GM12878 (cell line): ENCODE measurements around the gene ARFGAP3. TPM values are rescaled to one million over a fixed set of nuclear protein-coding genes. Genes with fewer than 3 reads are reported as not detected.

Experiments used
- ATAC-seq: fragments of 200-7000 bp; cut with Tn5 transposase; 3 replicates; pipeline ENCODE4 v1.9.1; 2020; ENCODE audit warnings: mild to moderate bottlenecking, moderate library complexity
- BruUV-seq: library from RNA; stranded (reverse); fragments of 400-500 nt; replicated peaks from 2 replicates; lab custom pipeline; 2021; lab: Mats Ljungman, UMichigan
- CTCF ChIA-PET: fragments of 300-600 bp; sonication (Branson Sonifier 250); formaldehyde crosslinking; extraction: SDS; loops from one replicate; lab custom pipeline; 2021; ENCODE audit warnings: inconsistent platforms; lab: Yijun Ruan, JAX
- POLR2A ChIA-PET: fragments of 350-600 bp; formaldehyde crosslinking; extraction: SDS; loops from one replicate; lab custom pipeline; 2021; ENCODE audit warnings: inconsistent platforms; lab: Charles Lee
- RAD21 ChIA-PET: fragments of 300-600 bp; sonication (Branson Sonifier 250); formaldehyde crosslinking; loops from one replicate; lab custom pipeline; 2023; ENCODE audit warnings: antibody characterized with exemption; ENCODE audit not compliant: unreplicated experiment; lab: Charles Lee
- SMC1A ChIA-PET: fragments of 300-600 bp; sonication (Branson Sonifier 250); formaldehyde crosslinking; loops from one replicate; lab custom pipeline; 2023; ENCODE audit not compliant: unreplicated experiment, uncharacterized antibody; lab: Charles Lee
- DNase-seq: peaks from one replicate; pipeline ENCODE4 v3.0.0-alpha.2; 2011; ENCODE audit warnings: low read depth, low spot score
- FAIRE-seq: peaks from 3 replicates; lab custom pipeline; 2011; peaks lifted over from hg19 to GRCh38; lab: Jason Lieb, UNC
- H2AFZ ChIP-seq: 2 replicates; pipeline ENCODE4 v1.6.0; 2011; ENCODE audit warnings: low read depth, low read length, control low read depth; ENCODE audit not compliant: control insufficient read depth
- H3K27ac ChIP-seq: 2 replicates; pipeline ENCODE4 v1.5.1; 2011; ENCODE audit warnings: control low read depth; ENCODE audit not compliant: control insufficient read depth, insufficient read depth
- H3K27me3 ChIP-seq, 2 experiments: replicated peaks in 1 of 2; 2 replicates each; pipeline versions ENCODE4 v1.6.0 to v1.6.1; 2011; ENCODE audit warnings: low read length in 1 of 2; ENCODE audit not compliant: control insufficient read depth in 2 of 2, insufficient read depth in 2 of 2
- H3K36me3 ChIP-seq, 2 experiments: 2 replicates each; pipeline ENCODE4 v1.5.1; 2011; ENCODE audit warnings: low read length in 1 of 2; ENCODE audit not compliant: control insufficient read depth in 2 of 2, insufficient read depth in 2 of 2
- H3K4me1 ChIP-seq: 2 replicates; pipeline ENCODE4 v1.6.1; 2011; ENCODE audit warnings: mild to moderate bottlenecking, low read length, moderate library complexity, mixed read lengths; ENCODE audit not compliant: control insufficient read depth, insufficient read depth
- H3K4me2 ChIP-seq: 2 replicates; pipeline ENCODE4 v1.6.0; 2011; ENCODE audit warnings: control low read depth; ENCODE audit not compliant: control insufficient read depth, insufficient read depth
- H3K4me3 ChIP-seq: fragments of 200-600 bp; sonication (generic); 2 replicates; pipeline ENCODE4 v1.5.1; 2016
- H3K79me2 ChIP-seq: 2 replicates; pipeline ENCODE4 v1.6.0; 2011; ENCODE audit warnings: low read length; ENCODE audit not compliant: control insufficient read depth, insufficient read depth
- H3K9ac ChIP-seq: 2 replicates; pipeline ENCODE4 v1.8.0; 2011; ENCODE audit warnings: low read length, control low read depth, mixed read lengths; ENCODE audit not compliant: control insufficient read depth, insufficient read depth
- H3K9me3 ChIP-seq: replicated peaks from 3 replicates; pipeline ENCODE4 v1.5.1; 2011; ENCODE audit warnings: mild to moderate bottlenecking, low read length; ENCODE audit not compliant: control insufficient read depth, insufficient read depth
- H4K20me1 ChIP-seq: 2 replicates; pipeline ENCODE4 v1.6.0; 2011; ENCODE audit not compliant: control insufficient read depth, insufficient read depth
- ATF7 ChIP-seq: fragments of 450-650 bp; IDR thresholded peaks from 2 replicates; pipeline ENCODE4 v1.6.1; 2016; ENCODE audit warnings: low read depth, mild to moderate bottlenecking
- BACH1 ChIP-seq: fragments of 450-650 bp; IDR thresholded peaks from 2 replicates; pipeline ENCODE4 v1.6.1; 2017; ENCODE audit warnings: mild to moderate bottlenecking, borderline replicate concordance
- BCL11A ChIP-seq: IDR thresholded peaks from 2 replicates; pipeline ENCODE4 v1.6.1; 2011; ENCODE audit warnings: low read depth, low read length
- BMI1 ChIP-seq: fragments of 450-650 bp; IDR thresholded peaks from 2 replicates; pipeline ENCODE4 v1.6.1; 2016; ENCODE audit warnings: mild to moderate bottlenecking, moderate library complexity, borderline replicate concordance
- CBFB ChIP-seq: IDR thresholded peaks from 2 replicates; pipeline ENCODE4 v1.6.1; 2016; ENCODE audit warnings: antibody characterized with exemption, low read depth
- E4F1 ChIP-seq: fragments of 450-650 bp; IDR thresholded peaks from 2 replicates; pipeline ENCODE4 v1.6.1; 2018; ENCODE audit warnings: borderline replicate concordance, mild to moderate bottlenecking; ENCODE audit not compliant: partially characterized antibody
- EED ChIP-seq: sonication (generic); IDR thresholded peaks from 2 replicates; pipeline ENCODE4 v1.6.1; 2016; ENCODE audit warnings: antibody characterized with exemption, low read depth
- EP300 ChIP-seq, 2 experiments: fragments of 150-350 bp in 1 of 2; IDR thresholded peaks; 2 replicates each; pipeline ENCODE4 v1.6.1; 2011 to 2012; ENCODE audit warnings: low read depth in 2 of 2, low read length in 2 of 2, borderline replicate concordance in 1 of 2, improper control_type of control experiment in 1 of 2, inconsistent platforms in 1 of 2; ENCODE audit not compliant: control insufficient read depth in 1 of 2
- GABPA ChIP-seq: IDR thresholded peaks from 2 replicates; pipeline ENCODE4 v1.6.1; 2014; ENCODE audit warnings: antibody characterized with exemption, low read depth, mild to moderate bottlenecking, inconsistent platforms
- MEF2A ChIP-seq: IDR thresholded peaks from 2 replicates; pipeline ENCODE4 v1.6.1; 2011; ENCODE audit warnings: low read depth, mild to moderate bottlenecking, low read length, moderate library complexity; ENCODE audit not compliant: insufficient read depth
- PAX5 ChIP-seq: IDR thresholded peaks from 2 replicates; pipeline ENCODE4 v1.6.1; 2011; ENCODE audit warnings: low read depth, low read length, borderline replicate concordance
- SMARCA5 ChIP-seq: fragments of 450-650 bp; IDR thresholded peaks from 2 replicates; pipeline ENCODE4 v1.6.1; 2017; ENCODE audit warnings: mild to moderate bottlenecking
- SRF ChIP-seq, 2 experiments: IDR thresholded peaks; 2 replicates each; pipeline ENCODE4 v1.6.1; 2011; ENCODE audit warnings: low read depth in 2 of 2, low read length in 2 of 2, mild to moderate bottlenecking in 1 of 2, moderate library complexity in 1 of 2
- TCF7 ChIP-seq: IDR thresholded peaks from 2 replicates; pipeline ENCODE4 v1.6.1; 2014; ENCODE audit warnings: antibody characterized with exemption, borderline replicate concordance
- ZNF384 ChIP-seq: IDR thresholded peaks from 2 replicates; pipeline ENCODE4 v1.6.1; 2012; ENCODE audit warnings: low read depth, mild to moderate bottlenecking, low read length, improper control_type of control experiment, borderline replicate concordance
- WGBS: methylation state at CpG from one replicate; pipeline ENCODE4 v1.1.6; 2016; ENCODE audit warnings: low lambda C conversion rate; ENCODE audit not compliant: insufficient replicate concordance, insufficient coverage; ENCODE audit errors: missing lambda C conversion rate; 5-methylcytosine and 5-hydroxymethylcytosine counted together
- in situ Hi-C: fragments of 300-500 bp; cut with MboI; formaldehyde crosslinking; loops from 9 replicates; pipeline ENCODE4 v1.14.3; 2018; ENCODE audit warnings: mixed read lengths
- intact Hi-C: fragments of 100-400 bp; cut with micrococcal nuclease; formaldehyde crosslinking; loops from one replicate; pipeline ENCODE4 v1.14.2; 2022; ENCODE audit not compliant: unreplicated experiment
- polyA plus RNA-seq, 11 experiments: library from polyadenylated mRNA; depleted of rRNA in 4 of 11; unstranded in 6 of 11; stranded (reverse) in 5 of 11; fragments of >200 nt; fragmentation: Nextera tagmentation in 4 of 11; fragmentation: Illumina TruSeq in 1 of 11; extraction: Ambion mirVana in 4 of 11; extraction: Trizol in 1 of 11; gene quantifications; 1 replicate in 1 of 11; 2 replicates in 10 of 11; pipeline versions ENCODE4 v1.2.1 to v1.2.3, GENCODE V29; 2011 to 2016; ENCODE audit warnings: inconsistent platforms in 2 of 11, missing spikeins in 2 of 11, low read depth in 1 of 11
- total RNA-seq, 4 experiments: library from RNA; depleted of rRNA in 3 of 4; stranded (reverse); fragments of >200 nt in 3 of 4; fragmentation: Illumina TruSeq in 1 of 4; extraction: Trizol in 1 of 4; gene quantifications; 2 replicates each; pipeline versions ENCODE4 v1.2.1 to v1.2.3, GENCODE V29; 2013 to 2021
- TF ChIP-seq, protein P1 (sequence below): fragments of 450-650 bp; IDR thresholded peaks from 2 replicates; pipeline ENCODE4 v1.6.1; 2017; ENCODE audit warnings: low read depth, mild to moderate bottlenecking, moderate library complexity

ARFGAP3 gene
- total and polyA plus RNA-seq, 10 of the 15 experiments (the other 5 are each of a cell fraction or from before 2014, with no cell fraction given) = 29.7 to 50.8 (median 39.5) TPM

DNA sequence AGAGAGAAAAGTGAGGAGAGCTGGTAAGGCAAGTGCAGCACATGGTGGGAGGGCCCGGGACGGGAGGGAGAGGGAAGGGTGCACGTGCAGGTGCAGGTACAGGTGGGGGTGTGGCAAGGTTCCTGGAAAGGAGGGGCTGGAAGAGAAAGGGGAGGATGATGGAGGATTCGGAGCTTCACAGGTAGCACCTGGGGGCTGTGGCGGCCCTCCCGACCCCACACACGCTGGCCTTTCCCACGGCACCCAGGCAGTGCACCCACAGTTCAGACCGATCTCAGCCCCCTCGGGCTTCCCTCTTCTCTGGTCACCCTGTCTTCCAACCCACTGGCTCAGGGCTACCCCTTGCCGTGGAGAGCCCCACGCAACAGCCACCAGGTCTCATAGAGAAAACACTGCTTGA lies 69.1 kb downstream of the ARFGAP3 start:
- intact Hi-C loops = no loop called here
- Histone ChIP-seq H3K4me1 (peaks cover 7% of the 10 kb centered on the region), H3K9ac (no peak overlapping the region), H3K27me3 (no peaks in the 10 kb centered on the region), H3K4me3 (no peak overlapping the region), H3K36me3 (no peaks in the 10 kb centered on the region), H3K79me2 (no peaks in the 10 kb centered on the region), H4K20me1 (no peaks in the 10 kb centered on the region), H3K9me3 (no peaks in the 10 kb centered on the region), H3K4me2 (no peak overlapping the region), H2AFZ (no peak overlapping the region), H3K27ac (no peak overlapping the region)
- in situ Hi-C loops = no loop called here
- no peak for TF ChIP-seq BCL11A
- TF ChIP-seq PAX5 = no peak
- TF ChIP-seq EP300 (IDR thresholded peaks at IDR 0.05; ENCODE audit: borderline replicate concordance in 1 of 2, control insufficient read depth in 1 of 2, low read depth in 2 of 2, low read length in 2 of 2) = no peak
- no peak for TF ChIP-seq ATF7
- no peak for TF ChIP-seq CBFB
- TF ChIP-seq, protein P1, sequence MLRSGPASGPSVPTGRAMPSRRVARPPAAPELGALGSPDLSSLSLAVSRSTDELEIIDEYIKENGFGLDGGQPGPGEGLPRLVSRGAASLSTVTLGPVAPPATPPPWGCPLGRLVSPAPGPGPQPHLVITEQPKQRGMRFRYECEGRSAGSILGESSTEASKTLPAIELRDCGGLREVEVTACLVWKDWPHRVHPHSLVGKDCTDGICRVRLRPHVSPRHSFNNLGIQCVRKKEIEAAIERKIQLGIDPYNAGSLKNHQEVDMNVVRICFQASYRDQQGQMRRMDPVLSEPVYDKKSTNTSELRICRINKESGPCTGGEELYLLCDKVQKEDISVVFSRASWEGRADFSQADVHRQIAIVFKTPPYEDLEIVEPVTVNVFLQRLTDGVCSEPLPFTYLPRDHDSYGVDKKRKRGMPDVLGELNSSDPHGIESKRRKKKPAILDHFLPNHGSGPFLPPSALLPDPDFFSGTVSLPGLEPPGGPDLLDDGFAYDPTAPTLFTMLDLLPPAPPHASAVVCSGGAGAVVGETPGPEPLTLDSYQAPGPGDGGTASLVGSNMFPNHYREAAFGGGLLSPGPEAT = no peak
- no peak for TF ChIP-seq SRF (IDR thresholded peaks at IDR 0.05; ENCODE audit: low read depth in 2 of 2, low read length in 2 of 2)
- TF ChIP-seq SMARCA5 = no peak
- TF ChIP-seq BACH1 = no peak
- TF ChIP-seq GABPA = no peak
- TF ChIP-seq TCF7 = no peak
- TF ChIP-seq MEF2A = no peak
- no peak for TF ChIP-seq ZNF384
- no peak for TF ChIP-seq EED
- no peak for TF ChIP-seq BMI1
- no peak for TF ChIP-seq E4F1
- no TSS peak for BruUV-seq
- FAIRE-seq (no peak), DNase-seq (no peak), ATAC-seq (no peak)
- SMC1A ChIA-PET = interaction anchor here (0.8 kb wide), 1 partner anchor 32 kb away, joined by 3 read pairs; no protein-coding TSS in a partner anchor
- WGBS = 60% methylated on average over 8 of the region's 12 CpGs
- POLR2A ChIA-PET = no interaction called here
- CTCF ChIA-PET = interaction anchor here (1.5 kb wide), 1 partner anchor 13 kb away, joined by 4 read pairs; no protein-coding TSS in a partner anchor
- RAD21 ChIA-PET = no interaction called here
